ENCODE measurements around the gene ATG5. TPM values are rescaled to one million over a fixed set of nuclear protein-coding genes. Genes with fewer than 3 reads are reported as not detected.

The ATG5 gene
- total RNA-seq, 2 donors from 2014 or later = 29.5 to 31.4 TPM

DNA sequence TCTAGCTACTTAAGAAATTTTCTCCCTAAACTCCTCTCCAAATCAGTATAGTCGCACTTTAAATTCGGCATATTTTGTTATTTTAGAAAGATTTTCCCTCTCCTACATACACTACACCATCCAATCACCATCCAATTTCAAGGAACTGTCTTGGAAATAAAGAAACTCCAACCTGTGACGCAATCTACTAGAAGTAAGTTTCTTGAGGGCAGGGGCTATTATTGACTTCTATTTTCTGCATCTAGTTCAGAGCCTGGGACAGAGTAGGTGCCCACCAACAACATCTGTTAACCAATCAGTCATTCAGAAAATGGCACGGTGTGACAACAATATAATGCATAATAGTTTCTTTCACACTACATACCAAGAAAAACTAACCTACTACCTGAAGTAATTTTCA lies 3.6 kb downstream of the ATG5 start:
- DNase-seq = no peak
- no peaks in the 10 kb centered on the region for H3K9me3 Mint-ChIP-seq
- Histone ChIP-seq H3K27ac (ENCODE audit: low read depth, low read length) (no peak overlapping the region), H3K9me3 (ENCODE audit: control insufficient read depth, low read length) (no peaks in the 10 kb centered on the region), H3K4me3 (ENCODE audit: low read length) (no peak overlapping the region), H3K9ac (ENCODE audit: extremely low read depth, low read length, poor library complexity, severe bottlenecking) (no peak overlapping the region), H3K36me3 (ENCODE audit: control insufficient read depth, insufficient read depth, low read length) (peaks cover 3% of the 10 kb centered on the region), H3K4me1 (ENCODE audit: control insufficient read depth, insufficient read depth, low read length) (no peaks in the 10 kb centered on the region), H3K27me3 (ENCODE audit: control insufficient read depth, insufficient read depth, low read length, poor library complexity, severe bottlenecking) (no peaks in the 10 kb centered on the region)
- peaks cover 18% of the 10 kb centered on the region for H3K4me1 Mint-ChIP-seq
- TF ChIP-seq, protein P1, sequence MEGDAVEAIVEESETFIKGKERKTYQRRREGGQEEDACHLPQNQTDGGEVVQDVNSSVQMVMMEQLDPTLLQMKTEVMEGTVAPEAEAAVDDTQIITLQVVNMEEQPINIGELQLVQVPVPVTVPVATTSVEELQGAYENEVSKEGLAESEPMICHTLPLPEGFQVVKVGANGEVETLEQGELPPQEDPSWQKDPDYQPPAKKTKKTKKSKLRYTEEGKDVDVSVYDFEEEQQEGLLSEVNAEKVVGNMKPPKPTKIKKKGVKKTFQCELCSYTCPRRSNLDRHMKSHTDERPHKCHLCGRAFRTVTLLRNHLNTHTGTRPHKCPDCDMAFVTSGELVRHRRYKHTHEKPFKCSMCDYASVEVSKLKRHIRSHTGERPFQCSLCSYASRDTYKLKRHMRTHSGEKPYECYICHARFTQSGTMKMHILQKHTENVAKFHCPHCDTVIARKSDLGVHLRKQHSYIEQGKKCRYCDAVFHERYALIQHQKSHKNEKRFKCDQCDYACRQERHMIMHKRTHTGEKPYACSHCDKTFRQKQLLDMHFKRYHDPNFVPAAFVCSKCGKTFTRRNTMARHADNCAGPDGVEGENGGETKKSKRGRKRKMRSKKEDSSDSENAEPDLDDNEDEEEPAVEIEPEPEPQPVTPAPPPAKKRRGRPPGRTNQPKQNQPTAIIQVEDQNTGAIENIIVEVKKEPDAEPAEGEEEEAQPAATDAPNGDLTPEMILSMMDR (conservative IDR thresholded peaks at IDR 0.05) = no peak
- H3K27me3 Mint-ChIP-seq (ENCODE audit: insufficient read depth) = no peaks in the 10 kb centered on the region
- H3K27ac Mint-ChIP-seq = no peak overlapping the region
- WGBS, 2 experiments (ENCODE audit: insufficient coverage in 1 of 2, insufficient read length in 1 of 2) = 97 to 100% methylated on average over 3 to 4 of the region's 4 CpGs
- peaks cover 5% of the 10 kb centered on the region for H3K36me3 Mint-ChIP-seq (ENCODE audit: low read depth)
- no peak overlapping the region for H3K4me3 Mint-ChIP-seq

DNA sequence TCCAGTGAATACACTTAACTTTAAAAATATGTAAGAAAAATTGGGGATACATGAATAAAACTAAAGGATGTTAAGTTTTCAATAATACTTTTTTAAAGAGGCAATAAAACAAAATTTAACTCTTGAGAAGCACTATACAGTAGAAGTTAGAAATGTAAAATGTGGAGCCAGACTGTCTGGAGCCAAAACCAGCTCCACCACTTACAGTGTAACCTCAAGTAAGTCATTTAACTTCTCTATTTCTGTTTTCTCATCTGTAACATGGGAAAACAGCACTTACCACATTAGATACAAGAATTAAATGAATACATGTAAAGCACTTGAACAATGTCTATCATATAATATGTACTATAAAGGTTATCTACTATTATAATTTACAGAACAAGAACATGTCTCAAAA lies 6.7 kb downstream of the ATG5 start:
- Mint-ChIP-seq H3K4me3 (no peak overlapping the region), H3K27me3 (ENCODE audit: insufficient read depth) (no peaks in the 10 kb centered on the region), H3K36me3 (ENCODE audit: low read depth) (peaks cover 18% of the 10 kb centered on the region), H3K9me3 (no peaks in the 10 kb centered on the region), H3K4me1 (peaks cover 12% of the 10 kb centered on the region), H3K27ac (no peak overlapping the region)
- TF ChIP-seq, protein P1 (conservative IDR thresholded peaks at IDR 0.05) = no peak
- DNase-seq = no peak
- no peaks in the 10 kb centered on the region for H3K9me3 ChIP-seq (ENCODE audit: control insufficient read depth, low read length)
- H3K4me3 ChIP-seq (ENCODE audit: low read length) = no peak overlapping the region
- peaks cover 20% of the 10 kb centered on the region for H3K36me3 ChIP-seq (ENCODE audit: control insufficient read depth, insufficient read depth, low read length)
- H3K27ac ChIP-seq (ENCODE audit: low read depth, low read length) = no peak overlapping the region
- H3K9ac ChIP-seq (ENCODE audit: extremely low read depth, low read length, poor library complexity, severe bottlenecking) = no peak overlapping the region
- H3K4me1 ChIP-seq (ENCODE audit: control insufficient read depth, insufficient read depth, low read length) = no peaks in the 10 kb centered on the region
- H3K27me3 ChIP-seq (ENCODE audit: control insufficient read depth, insufficient read depth, low read length, poor library complexity, severe bottlenecking) = no peaks in the 10 kb centered on the region

DNA sequence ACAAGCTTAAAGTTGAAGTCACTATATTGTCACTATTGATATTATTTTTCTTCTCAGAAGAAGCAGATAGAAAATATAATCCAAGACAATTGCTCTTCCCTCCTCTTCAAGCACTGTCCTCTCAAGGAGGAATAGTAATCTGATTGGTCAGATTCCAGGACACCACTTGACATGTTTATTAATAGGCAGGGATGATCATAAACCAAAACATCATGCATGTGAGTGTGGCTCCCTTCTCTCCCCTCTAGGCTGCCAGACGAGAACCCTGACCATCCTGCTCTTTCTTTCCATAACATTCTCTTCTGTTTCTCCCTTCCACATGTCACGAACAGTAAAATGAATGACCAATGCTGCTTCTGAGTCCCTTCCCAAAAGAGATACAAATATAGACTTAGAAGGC lies 7.5 kb downstream of the ATG5 start:
- no peak for DNase-seq
- TF ChIP-seq, protein P1 (conservative IDR thresholded peaks at IDR 0.05) = no peak
- peaks cover 11% of the 10 kb centered on the region for H3K4me1 Mint-ChIP-seq

More for the DNA sequence above, 7.5 kb downstream of the ATG5 start:
- Histone ChIP-seq H3K27ac (ENCODE audit: low read depth, low read length) (no peak overlapping the region), H3K9me3 (ENCODE audit: control insufficient read depth, low read length) (no peaks in the 10 kb centered on the region), H3K36me3 (ENCODE audit: control insufficient read depth, insufficient read depth, low read length) (peaks cover 20% of the 10 kb centered on the region), H3K4me1 (ENCODE audit: control insufficient read depth, insufficient read depth, low read length) (peaks cover 3% of the 10 kb centered on the region), H3K4me3 (ENCODE audit: low read length) (no peak overlapping the region), H3K9ac (ENCODE audit: extremely low read depth, low read length, poor library complexity, severe bottlenecking) (no peak overlapping the region), H3K27me3 (ENCODE audit: control insufficient read depth, insufficient read depth, low read length, poor library complexity, severe bottlenecking) (no peaks in the 10 kb centered on the region)
- Mint-ChIP-seq H3K9me3 (no peaks in the 10 kb centered on the region), H3K4me3 (no peak overlapping the region), H3K27ac (no peak overlapping the region), H3K36me3 (ENCODE audit: low read depth) (peaks cover 18% of the 10 kb centered on the region), H3K27me3 (ENCODE audit: insufficient read depth) (no peaks in the 10 kb centered on the region)
- WGBS, 2 experiments (ENCODE audit: insufficient coverage in 1 of 2, insufficient read length in 1 of 2) = 83 to 92% methylated on average over 2 of the region's 2 CpGs
